Stomach smooth muscle (tissue), 2 donors: ENCODE measurements around the gene PATZ1.
"Not testable (repeated sequence)": the region's sequence is repeated elsewhere in the genome, so short reads cannot be mapped to it uniquely, and the experiment has no call there.

Source experiments
- H3K27ac ChIP-seq: one replicate; pipeline ENCODE4 v1.7.0; 2013; ENCODE audit warnings: mild to moderate bottlenecking, low read length, inconsistent platforms
- H3K27me3 ChIP-seq, 2 donors: one replicate each; pipeline ENCODE4 v1.7.0; 2013; ENCODE audit warnings: low read length in 2 of 2; ENCODE audit not compliant: insufficient read depth in 2 of 2, control insufficient read depth in 1 of 2
- H3K36me3 ChIP-seq, 2 donors: one replicate each; pipeline ENCODE4 v1.7.0; 2013; ENCODE audit warnings: low read length in 2 of 2; ENCODE audit not compliant: control insufficient read depth in 2 of 2, insufficient read depth in 2 of 2
- H3K4me1 ChIP-seq: one replicate; pipeline ENCODE4 v1.7.0; 2013; ENCODE audit warnings: low read length; ENCODE audit not compliant: control insufficient read depth, insufficient read depth
- H3K4me3 ChIP-seq, 2 donors: one replicate each; pipeline ENCODE4 v1.7.0; 2013; ENCODE audit warnings: low read length in 2 of 2
- H3K9ac ChIP-seq, 2 donors: one replicate each; pipeline ENCODE4 v1.7.0; 2013; ENCODE audit warnings: low read length in 2 of 2, mild to moderate bottlenecking in 1 of 2
- H3K9me3 ChIP-seq, 2 donors: one replicate each; pipeline ENCODE4 v1.7.0; 2013; ENCODE audit warnings: low read length in 2 of 2; ENCODE audit not compliant: control insufficient read depth in 2 of 2
- donor health status: healthy.
- donor health status: Pancreatic carcinoma.

The PATZ1 gene

GRCh38 chr22:31332010-31332409, 14.1 kb downstream of the PATZ1 start:
- peaks cover 3% of the 10 kb centered on the region for H3K4me1 ChIP-seq
- no peak overlapping the region for H3K9ac ChIP-seq
- no peaks in the 10 kb centered on the region for H3K27me3 ChIP-seq
- no peak overlapping the region for H3K4me3 ChIP-seq
- no peaks in the 10 kb centered on the region for H3K9me3 ChIP-seq
- no peak overlapping the region for H3K27ac ChIP-seq
- peaks cover 51 to 59% of the 10 kb centered on the region in 2 donors for H3K36me3 ChIP-seq

- H3K9ac ChIP-seq = no peak overlapping the region
- no peak overlapping the region for H3K27ac ChIP-seq
- peaks cover 3% of the 10 kb centered on the region for H3K4me1 ChIP-seq
- no peaks in the 10 kb centered on the region for H3K27me3 ChIP-seq
- no peaks in the 10 kb centered on the region for H3K9me3 ChIP-seq
- no peak overlapping the region for H3K4me3 ChIP-seq
- peaks cover 58 to 66% of the 10 kb centered on the region in 2 donors for H3K36me3 ChIP-seq
Measured at GRCh38 chr22:31329453-31330215, 16.5 kb downstream of the PATZ1 start.

GRCh38 chr22:31329029-31329428, 17.1 kb downstream of the PATZ1 start:
- H3K27ac ChIP-seq = no peak overlapping the region
- no peak overlapping the region for H3K4me3 ChIP-seq
- no peak overlapping the region for H3K9ac ChIP-seq
- peaks cover 55 to 63% of the 10 kb centered on the region in 2 donors for H3K36me3 ChIP-seq
- H3K4me1 ChIP-seq = peaks cover under 1% of the 10 kb centered on the region
- H3K9me3 ChIP-seq = no peaks in the 10 kb centered on the region
- H3K27me3 ChIP-seq = no peaks in the 10 kb centered on the region

GRCh38 chr22:31328544-31328960, 17.6 kb downstream of the PATZ1 start:
- Histone ChIP-seq H3K4me1 (no peaks in the 10 kb centered on the region), H3K9ac (no peak overlapping the region), H3K27me3 (no peaks in the 10 kb centered on the region), H3K36me3 (peaks cover 55 to 63% of the 10 kb centered on the region in 2 donors), H3K4me3 (no peak overlapping the region), H3K27ac (no peak overlapping the region), H3K9me3 (no peaks in the 10 kb centered on the region)

DNA sequence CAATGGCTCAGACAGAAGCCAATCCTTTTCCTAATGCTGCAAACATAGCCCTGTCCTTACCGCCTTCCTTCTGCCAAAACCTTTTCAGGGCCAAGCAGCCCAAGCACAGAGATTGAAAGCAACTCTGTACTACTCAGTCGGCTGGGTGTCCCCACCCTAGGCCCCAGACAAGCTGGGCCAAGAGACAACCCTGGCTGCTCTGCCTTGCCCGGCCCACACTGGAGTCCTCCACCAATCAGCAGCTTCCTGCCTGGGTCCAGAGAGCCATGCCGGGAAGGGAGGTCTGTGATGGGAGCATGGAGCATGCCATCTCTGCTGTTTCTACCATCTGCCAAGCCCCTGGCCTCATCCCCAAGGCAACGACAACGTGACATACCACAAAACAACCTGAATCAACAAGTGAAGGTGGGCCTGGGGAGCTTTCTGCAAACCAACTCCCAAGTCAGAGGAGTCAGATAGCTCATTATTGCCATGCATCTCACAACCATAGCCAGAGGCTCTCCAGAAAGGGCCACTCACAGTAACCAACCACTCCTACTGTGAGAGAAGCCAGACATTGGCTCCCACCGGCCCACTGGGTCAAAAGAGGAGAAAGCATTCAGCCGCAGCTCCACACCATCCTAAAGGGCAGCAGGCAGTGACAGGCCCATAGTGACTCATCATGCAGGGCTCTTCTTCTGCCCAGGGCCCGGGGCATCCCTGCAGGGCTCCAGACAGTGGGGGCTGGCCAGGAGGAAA, 18.2 kb downstream of the PATZ1 start:
- no peaks in the 10 kb centered on the region for H3K27me3 ChIP-seq
- H3K36me3 ChIP-seq = peaks cover 53 to 59% of the 10 kb centered on the region in 2 donors
- no peaks in the 10 kb centered on the region for H3K9me3 ChIP-seq
- no peak overlapping the region for H3K27ac ChIP-seq
- H3K4me3 ChIP-seq = no peak overlapping the region
- no peak overlapping the region for H3K9ac ChIP-seq
- H3K4me1 ChIP-seq = no peaks in the 10 kb centered on the region

- no peaks in the 10 kb centered on the region for H3K4me1 ChIP-seq
- H3K27ac ChIP-seq = no peak overlapping the region
- no peak overlapping the region for H3K4me3 ChIP-seq
- H3K36me3 ChIP-seq = peaks cover 42 to 49% of the 10 kb centered on the region in 2 donors
- H3K27me3 ChIP-seq = no peaks in the 10 kb centered on the region
- H3K9me3 ChIP-seq = no peaks in the 10 kb centered on the region
- H3K9ac ChIP-seq = no peak overlapping the region
Measured at GRCh38 chr22:31326877-31327276, 19.3 kb downstream of the PATZ1 start.

GRCh38 chr22:31323578-31324550, 22.3 kb downstream of the PATZ1 start:
- H3K36me3 ChIP-seq = peaks cover 33 to 35% of the 10 kb centered on the region in 2 donors
- H3K4me1 ChIP-seq = no peaks in the 10 kb centered on the region
- no peak overlapping the region for H3K4me3 ChIP-seq
- H3K27ac ChIP-seq = no peak overlapping the region
- H3K9me3 ChIP-seq = no peaks in the 10 kb centered on the region
- H3K9ac ChIP-seq = no peak overlapping the region
- no peaks in the 10 kb centered on the region for H3K27me3 ChIP-seq

DNA sequence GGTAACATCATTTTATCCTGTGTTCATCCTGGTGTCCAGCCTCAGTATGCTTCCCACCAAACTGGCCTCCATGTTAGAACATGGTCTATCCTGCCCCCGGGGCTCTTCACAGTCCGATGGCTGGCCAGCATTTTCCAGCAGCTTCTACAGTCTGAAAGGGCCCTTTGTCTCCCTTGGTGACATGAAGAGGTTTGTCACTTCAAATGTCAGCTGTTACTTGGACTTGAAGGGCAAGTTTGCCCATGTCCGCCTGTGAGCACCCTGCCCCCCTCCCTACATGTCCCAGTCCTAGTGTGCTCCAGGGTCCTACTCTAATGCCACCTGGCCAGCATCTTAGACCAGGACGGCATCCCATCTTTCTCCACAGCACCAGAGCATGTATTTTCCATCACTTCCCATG, 24.7 kb downstream of the PATZ1 start:
- Histone ChIP-seq H3K36me3 (peaks cover 13 to 16% of the 10 kb centered on the region in 2 donors), H3K27ac (no peak overlapping the region), H3K4me3 (no peak overlapping the region), H3K9ac (no peak overlapping the region), H3K27me3 (no peaks in the 10 kb centered on the region), H3K9me3 (no peaks in the 10 kb centered on the region), H3K4me1 (no peaks in the 10 kb centered on the region)

GRCh38 chr22:31314220-31314619, 31.9 kb downstream of the PATZ1 start:
- not testable (repeated sequence) for H3K27me3 ChIP-seq, H3K9me3 ChIP-seq, H3K27ac ChIP-seq, H3K9ac ChIP-seq, H3K4me1 ChIP-seq, H3K4me3 ChIP-seq, H3K36me3 ChIP-seq

DNA sequence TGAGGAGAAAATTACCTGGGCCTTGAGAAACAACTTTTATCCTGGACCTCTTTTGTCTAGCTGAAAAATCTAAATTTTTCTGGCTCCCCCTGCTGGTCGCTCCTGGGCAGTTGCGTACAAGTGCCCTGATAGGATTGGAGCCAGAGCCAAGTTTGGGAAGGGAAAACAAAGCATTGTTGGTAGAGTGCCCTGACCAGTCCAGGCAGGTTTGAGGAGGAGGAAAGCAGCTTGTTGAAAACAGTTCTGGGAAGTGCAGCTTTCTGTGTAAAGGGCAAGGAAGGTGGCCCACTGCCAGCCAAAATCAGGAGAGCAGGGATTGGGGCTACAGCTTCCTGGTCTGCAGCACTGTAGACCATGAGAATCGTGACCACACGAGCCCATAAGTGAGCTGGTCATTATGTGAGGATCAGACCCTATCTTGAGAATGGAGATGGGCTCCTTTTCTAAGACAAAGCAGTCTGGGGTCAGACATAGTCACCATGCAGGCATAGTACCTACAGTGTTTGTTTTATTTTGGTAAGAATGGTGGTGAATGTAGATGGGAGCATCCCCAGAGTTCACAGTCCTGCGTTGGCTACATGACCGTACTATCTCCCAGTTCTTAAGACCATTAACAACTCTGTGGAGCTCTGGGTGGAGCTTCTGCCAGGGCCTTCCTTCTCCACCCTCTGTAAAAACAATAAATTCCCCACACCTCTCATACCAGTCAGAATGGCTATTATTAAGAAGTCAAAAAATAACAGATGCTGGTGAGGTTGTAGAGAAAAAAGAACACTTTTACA, 32.6 kb downstream of the PATZ1 start:
- Histone ChIP-seq H3K9me3 (no peaks in the 10 kb centered on the region), H3K27me3 (no peaks in the 10 kb centered on the region), H3K27ac (peak overlapping the region; percentile 31), H3K4me1 (peaks cover 9% of the 10 kb centered on the region), H3K4me3 (peak overlapping the region in 1 of 2 donors; percentile 15), H3K9ac (no peak overlapping the region), H3K36me3 (no peaks in the 10 kb centered on the region)
